ENCODE data around the gene SIRT6. TPM values are rescaled to one million over a fixed set of nuclear protein-coding genes. Genes with fewer than 3 reads are reported as not detected.

The SIRT6 gene
- total and polyA plus RNA-seq, 10 of the 15 experiments (the other 5 are each of a cell fraction or from before 2014, with no cell fraction given) = 1.3 to 49.6 (median 24.2) TPM

DNA sequence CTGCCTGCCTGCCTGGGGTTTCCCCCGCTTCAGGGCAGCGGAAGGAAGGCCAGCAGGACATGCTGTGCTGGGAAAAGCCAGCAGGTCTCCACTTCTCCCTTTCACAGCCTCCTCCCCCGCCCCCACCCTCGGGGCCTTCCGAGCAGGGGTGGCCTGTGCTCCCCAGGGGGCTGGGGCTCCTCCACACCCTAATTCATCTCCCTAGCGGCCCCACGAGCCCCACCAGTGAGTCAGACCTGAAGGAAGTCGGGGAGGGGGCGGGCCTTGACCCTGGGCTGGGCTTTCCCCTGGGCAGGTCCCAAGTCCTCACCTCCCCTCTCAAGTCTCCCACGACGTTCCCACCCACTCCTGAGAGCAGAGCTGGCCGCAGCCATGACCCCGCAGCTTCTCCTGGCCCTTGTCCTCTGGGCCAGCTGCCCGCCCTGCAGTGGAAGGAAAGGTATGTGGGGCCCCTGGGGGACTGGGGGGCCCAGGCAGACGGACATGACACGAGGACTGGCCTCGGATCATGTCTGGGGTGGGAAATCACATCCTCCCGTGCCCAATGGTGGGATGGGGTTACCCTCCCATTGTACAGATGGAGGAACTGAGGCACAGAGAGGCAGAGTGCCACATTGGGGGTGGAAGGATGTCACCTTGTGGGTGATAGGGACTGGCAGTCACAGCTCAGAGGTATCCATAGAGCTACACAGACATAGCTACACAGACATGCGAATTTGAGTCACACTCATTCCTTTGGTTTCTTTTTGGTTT, 47.0 kb upstream of the SIRT6 start, which contains the start of gene EBI3 (continued):
- peak; percentile 88 for TF ChIP-seq DPF2 (IDR thresholded peaks at IDR 0.05)
- TF ChIP-seq, protein P1, sequence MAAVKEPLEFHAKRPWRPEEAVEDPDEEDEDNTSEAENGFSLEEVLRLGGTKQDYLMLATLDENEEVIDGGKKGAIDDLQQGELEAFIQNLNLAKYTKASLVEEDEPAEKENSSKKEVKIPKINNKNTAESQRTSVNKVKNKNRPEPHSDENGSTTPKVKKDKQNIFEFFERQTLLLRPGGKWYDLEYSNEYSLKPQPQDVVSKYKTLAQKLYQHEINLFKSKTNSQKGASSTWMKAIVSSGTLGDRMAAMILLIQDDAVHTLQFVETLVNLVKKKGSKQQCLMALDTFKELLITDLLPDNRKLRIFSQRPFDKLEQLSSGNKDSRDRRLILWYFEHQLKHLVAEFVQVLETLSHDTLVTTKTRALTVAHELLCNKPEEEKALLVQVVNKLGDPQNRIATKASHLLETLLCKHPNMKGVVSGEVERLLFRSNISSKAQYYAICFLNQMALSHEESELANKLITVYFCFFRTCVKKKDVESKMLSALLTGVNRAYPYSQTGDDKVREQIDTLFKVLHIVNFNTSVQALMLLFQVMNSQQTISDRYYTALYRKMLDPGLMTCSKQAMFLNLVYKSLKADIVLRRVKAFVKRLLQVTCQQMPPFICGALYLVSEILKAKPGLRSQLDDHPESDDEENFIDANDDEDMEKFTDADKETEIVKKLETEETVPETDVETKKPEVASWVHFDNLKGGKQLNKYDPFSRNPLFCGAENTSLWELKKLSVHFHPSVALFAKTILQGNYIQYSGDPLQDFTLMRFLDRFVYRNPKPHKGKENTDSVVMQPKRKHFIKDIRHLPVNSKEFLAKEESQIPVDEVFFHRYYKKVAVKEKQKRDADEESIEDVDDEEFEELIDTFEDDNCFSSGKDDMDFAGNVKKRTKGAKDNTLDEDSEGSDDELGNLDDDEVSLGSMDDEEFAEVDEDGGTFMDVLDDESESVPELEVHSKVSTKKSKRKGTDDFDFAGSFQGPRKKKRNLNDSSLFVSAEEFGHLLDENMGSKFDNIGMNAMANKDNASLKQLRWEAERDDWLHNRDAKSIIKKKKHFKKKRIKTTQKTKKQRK (IDR thresholded peaks at IDR 0.05; ENCODE audit: low read depth, low read length) = no peak
- peak in 1 of 2 experiments; percentile 32; a peak in 1 of 4 replicates for TF ChIP-seq SRF (IDR thresholded peaks at IDR 0.05; ENCODE audit: low read depth in 2 of 2, low read length in 2 of 2)
- peak; percentile 84 for TF ChIP-seq POLR2A (IDR thresholded peaks at IDR 0.05; ENCODE audit: low read depth, low read length)
- peak; percentile 94 for TF ChIP-seq SMARCA5 (IDR thresholded peaks at IDR 0.05)
- TF ChIP-seq, protein P2, sequence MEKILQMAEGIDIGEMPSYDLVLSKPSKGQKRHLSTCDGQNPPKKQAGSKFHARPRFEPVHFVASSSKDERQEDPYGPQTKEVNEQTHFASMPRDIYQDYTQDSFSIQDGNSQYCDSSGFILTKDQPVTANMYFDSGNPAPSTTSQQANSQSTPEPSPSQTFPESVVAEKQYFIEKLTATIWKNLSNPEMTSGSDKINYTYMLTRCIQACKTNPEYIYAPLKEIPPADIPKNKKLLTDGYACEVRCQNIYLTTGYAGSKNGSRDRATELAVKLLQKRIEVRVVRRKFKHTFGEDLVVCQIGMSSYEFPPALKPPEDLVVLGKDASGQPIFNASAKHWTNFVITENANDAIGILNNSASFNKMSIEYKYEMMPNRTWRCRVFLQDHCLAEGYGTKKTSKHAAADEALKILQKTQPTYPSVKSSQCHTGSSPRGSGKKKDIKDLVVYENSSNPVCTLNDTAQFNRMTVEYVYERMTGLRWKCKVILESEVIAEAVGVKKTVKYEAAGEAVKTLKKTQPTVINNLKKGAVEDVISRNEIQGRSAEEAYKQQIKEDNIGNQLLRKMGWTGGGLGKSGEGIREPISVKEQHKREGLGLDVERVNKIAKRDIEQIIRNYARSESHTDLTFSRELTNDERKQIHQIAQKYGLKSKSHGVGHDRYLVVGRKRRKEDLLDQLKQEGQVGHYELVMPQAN (conservative IDR thresholded peaks at IDR 0.05) = peak; percentile 66; the same call in 1 of the 2 replicates
- TF ChIP-seq TCF12 (IDR thresholded peaks at IDR 0.05; ENCODE audit: low read depth, low read length) = peak; percentile 89
- no peak; the same call in 1 of the 2 replicates for TF ChIP-seq SIN3A (IDR thresholded peaks at IDR 0.05; ENCODE audit: low read depth, low read length)
- peak; percentile 77; the same call in 1 of the 2 replicates for TF ChIP-seq POLR2AphosphoS5 (IDR thresholded peaks at IDR 0.05; ENCODE audit: low read length)
- TF ChIP-seq KLF5 (IDR thresholded peaks at IDR 0.05; ENCODE audit: partially characterized antibody) = no peak
- peak; percentile 67 for TF ChIP-seq BCL11A (IDR thresholded peaks at IDR 0.05; ENCODE audit: low read depth, low read length)
- TF ChIP-seq GATAD2B (conservative IDR thresholded peaks at IDR 0.05; ENCODE audit: low read depth) = peak; percentile 99
- TF ChIP-seq RCOR1 (conservative IDR thresholded peaks at IDR 0.05; ENCODE audit: low read depth, low read length) = 0 out of 2 replicates have a peak, but pooled peaks have one; percentile 26
- TF ChIP-seq, protein P3, sequence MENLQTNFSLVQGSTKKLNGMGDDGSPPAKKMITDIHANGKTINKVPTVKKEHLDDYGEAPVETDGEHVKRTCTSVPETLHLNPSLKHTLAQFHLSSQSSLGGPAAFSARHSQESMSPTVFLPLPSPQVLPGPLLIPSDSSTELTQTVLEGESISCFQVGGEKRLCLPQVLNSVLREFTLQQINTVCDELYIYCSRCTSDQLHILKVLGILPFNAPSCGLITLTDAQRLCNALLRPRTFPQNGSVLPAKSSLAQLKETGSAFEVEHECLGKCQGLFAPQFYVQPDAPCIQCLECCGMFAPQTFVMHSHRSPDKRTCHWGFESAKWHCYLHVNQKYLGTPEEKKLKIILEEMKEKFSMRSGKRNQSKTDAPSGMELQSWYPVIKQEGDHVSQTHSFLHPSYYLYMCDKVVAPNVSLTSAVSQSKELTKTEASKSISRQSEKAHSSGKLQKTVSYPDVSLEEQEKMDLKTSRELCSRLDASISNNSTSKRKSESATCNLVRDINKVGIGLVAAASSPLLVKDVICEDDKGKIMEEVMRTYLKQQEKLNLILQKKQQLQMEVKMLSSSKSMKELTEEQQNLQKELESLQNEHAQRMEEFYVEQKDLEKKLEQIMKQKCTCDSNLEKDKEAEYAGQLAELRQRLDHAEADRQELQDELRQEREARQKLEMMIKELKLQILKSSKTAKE (IDR thresholded peaks at IDR 0.05; ENCODE audit: low read depth, poor library complexity, severe bottlenecking) = peak; percentile 54
- TF ChIP-seq CBFB (IDR thresholded peaks at IDR 0.05; ENCODE audit: low read depth) = peak; percentile 35; the same call in 1 of the 2 replicates
- TF ChIP-seq YBX1 (IDR thresholded peaks at IDR 0.05) = 0 out of 2 replicates have a peak, but pooled peaks have one; percentile 64
- TF ChIP-seq, protein P4, sequence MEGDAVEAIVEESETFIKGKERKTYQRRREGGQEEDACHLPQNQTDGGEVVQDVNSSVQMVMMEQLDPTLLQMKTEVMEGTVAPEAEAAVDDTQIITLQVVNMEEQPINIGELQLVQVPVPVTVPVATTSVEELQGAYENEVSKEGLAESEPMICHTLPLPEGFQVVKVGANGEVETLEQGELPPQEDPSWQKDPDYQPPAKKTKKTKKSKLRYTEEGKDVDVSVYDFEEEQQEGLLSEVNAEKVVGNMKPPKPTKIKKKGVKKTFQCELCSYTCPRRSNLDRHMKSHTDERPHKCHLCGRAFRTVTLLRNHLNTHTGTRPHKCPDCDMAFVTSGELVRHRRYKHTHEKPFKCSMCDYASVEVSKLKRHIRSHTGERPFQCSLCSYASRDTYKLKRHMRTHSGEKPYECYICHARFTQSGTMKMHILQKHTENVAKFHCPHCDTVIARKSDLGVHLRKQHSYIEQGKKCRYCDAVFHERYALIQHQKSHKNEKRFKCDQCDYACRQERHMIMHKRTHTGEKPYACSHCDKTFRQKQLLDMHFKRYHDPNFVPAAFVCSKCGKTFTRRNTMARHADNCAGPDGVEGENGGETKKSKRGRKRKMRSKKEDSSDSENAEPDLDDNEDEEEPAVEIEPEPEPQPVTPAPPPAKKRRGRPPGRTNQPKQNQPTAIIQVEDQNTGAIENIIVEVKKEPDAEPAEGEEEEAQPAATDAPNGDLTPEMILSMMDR (IDR thresholded peaks at IDR 0.05 in 2 of 3, conservative IDR thresholded peaks at IDR 0.05 in 1 of 3; ENCODE audit: control insufficient read depth in 2 of 3, extremely low read depth in 1 of 3, insufficient read depth in 1 of 3, low read depth in 3 of 3, low read length in 3 of 3) = no peak; a peak in 1 of 6 replicates
- TF ChIP-seq NR2F1 (conservative IDR thresholded peaks at IDR 0.05) = peak; percentile 95
- no peak; the same call in 1 of the 2 replicates for TF ChIP-seq FOXK2 (IDR thresholded peaks at IDR 0.05)
- TF ChIP-seq TCF7 (IDR thresholded peaks at IDR 0.05; ENCODE audit: borderline replicate concordance) = no peak
- TF ChIP-seq POU2F2 (IDR thresholded peaks at IDR 0.05; ENCODE audit: borderline replicate concordance, low read depth, low read length) = peak; percentile 39; the same call in 2 of the 3 replicates
- peak; percentile 65 for TF ChIP-seq SP1 (IDR thresholded peaks at IDR 0.05; ENCODE audit: low read depth, low read length)
